NCI-H1417 treated with DMSO at 0.1 percent for 48 hours (cell line): ENCODE measurements around the gene NPPB.

Source experiments
- DNase-seq: peaks from one replicate; lab custom pipeline; 2025; lab: John Stamatoyannopoulos, UW

The NPPB gene

DNA sequence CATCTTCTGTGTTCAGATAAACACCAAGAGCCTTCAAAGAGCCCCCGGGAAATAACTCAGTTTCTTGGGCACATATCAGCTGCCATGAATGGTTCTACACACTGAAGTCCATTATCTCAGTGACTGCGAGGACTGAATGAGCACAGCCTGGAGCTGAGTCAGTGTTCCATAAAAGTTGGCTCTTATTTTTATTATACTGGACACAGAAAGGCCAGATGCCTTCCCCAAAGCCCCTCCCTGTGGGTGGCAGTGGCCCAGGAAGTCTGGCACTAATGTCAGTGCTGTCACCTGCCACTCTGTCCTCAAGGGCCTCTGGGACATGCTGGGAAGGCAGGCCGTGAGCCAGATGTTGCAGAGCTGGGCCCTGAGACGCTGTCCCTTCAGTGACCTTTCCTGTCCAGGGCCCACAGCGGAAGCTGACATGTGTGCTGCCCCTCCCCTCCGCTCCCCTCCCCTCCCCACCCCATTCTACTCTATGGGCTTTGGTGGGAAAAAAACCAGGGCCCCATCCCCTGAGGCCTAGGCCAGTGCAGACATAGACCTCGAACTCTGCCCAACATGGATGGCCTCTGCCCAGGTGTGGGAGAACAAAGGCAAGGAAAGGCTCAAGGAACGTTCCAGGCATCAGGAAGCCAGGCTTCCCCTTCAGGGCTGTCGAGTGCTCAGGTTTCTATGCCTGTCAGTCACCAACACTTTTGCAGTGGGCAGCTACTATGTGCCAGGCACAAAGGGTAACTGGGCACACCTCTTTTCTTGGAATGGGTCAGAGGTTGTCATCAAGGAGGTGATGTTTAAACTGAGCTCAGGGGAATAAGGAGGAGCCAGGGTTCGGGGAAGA lies 22.4 kb upstream of the NPPB start:
- no peak for DNase-seq

GRCh38 chr1:11880181-11880575 lies 21.4 kb upstream of the NPPB start:
- DNase-seq: no peak

GRCh38 chr1:11879311-11880180 lies 20.8 kb upstream of the NPPB start:
- DNase-seq: no peak

GRCh38 chr1:11878891-11879190 lies 20.1 kb upstream of the NPPB start:
- no peak for DNase-seq

- DNase-seq: no peak
Measured at GRCh38 chr1:11878081-11878890, 19.5 kb upstream of the NPPB start.

- DNase-seq: no peak
Measured at GRCh38 chr1:11877074-11877473, 18.3 kb upstream of the NPPB start.

DNA sequence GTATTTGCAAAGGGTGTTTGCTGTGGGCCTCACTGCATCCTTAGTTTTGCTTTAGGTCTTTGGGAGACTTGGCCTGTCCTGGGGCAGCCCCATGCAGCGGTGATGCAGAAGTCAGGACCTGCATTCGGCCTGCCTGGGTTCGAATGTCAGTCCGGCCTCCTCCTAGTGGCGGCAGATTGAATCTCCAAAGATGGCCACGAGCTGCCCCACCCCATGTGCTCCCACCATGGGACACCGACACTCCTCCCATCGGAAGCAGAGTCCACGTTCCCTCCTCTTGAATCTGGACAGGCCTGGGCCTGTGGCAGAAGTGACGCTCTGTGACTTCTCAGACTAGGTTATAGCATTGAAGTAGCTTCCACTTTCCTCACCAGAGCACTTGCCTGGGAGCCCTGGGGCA lies 16.3 kb upstream of the NPPB start:
- no peak for DNase-seq

- no peak for DNase-seq
Measured at GRCh38 chr1:11874624-11875023, 15.9 kb upstream of the NPPB start.

DNA sequence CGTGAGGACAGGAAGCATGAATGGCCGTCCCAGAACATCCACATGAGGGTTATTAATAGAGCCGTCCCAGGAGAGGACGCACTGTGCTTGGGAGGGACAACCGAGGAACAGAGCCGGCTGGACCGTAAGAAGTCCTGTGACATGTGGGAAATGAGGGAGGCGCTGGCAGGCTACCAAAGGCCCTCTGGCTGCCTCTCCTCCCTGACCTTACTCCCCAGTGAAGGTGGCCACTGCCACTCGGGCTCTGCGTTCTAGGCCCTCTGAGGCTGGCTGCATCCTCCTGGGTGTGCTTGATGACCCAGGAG lies 15.5 kb upstream of the NPPB start:
- DNase-seq: no peak

- no peak for DNase-seq
Measured at GRCh38 chr1:11873395-11874257, 14.9 kb upstream of the NPPB start.

DNA sequence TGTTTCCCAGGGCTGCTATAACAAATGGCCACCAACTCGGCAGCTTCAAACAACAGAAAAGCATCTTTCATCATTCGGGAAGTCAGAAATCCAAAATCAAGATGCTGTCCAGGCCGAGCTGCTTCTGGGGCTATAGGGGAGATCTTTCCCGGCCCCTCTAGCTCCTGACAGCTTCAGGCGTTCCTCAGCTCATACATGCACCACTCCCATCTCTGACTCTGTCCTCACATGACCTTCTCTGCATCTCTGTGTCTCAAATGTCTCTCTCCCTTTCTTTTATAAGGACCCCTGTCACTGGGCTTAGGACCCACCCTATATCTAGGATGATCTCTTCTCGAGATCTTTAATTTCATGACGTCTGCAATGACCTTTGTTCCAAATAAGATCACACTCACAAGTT lies 13.8 kb upstream of the NPPB start:
- no peak for DNase-seq

GRCh38 chr1:11869650-11870207 lies 11.0 kb upstream of the NPPB start:
- DNase-seq: no peak

- no peak for DNase-seq
Measured at GRCh38 chr1:11869104-11869503, 10.4 kb upstream of the NPPB start.

GRCh38 chr1:11868331-11868980 lies 9.7 kb upstream of the NPPB start:
- DNase-seq: no peak

- no peak for DNase-seq
Measured at GRCh38 chr1:11862890-11863289, 4.1 kb upstream of the NPPB start.

- no peak for DNase-seq
Measured at GRCh38 chr1:11860587-11860986, 1.8 kb upstream of the NPPB start.

- no peak for DNase-seq
Measured at GRCh38 chr1:11860083-11860482, 1.3 kb upstream of the NPPB start.

DNA sequence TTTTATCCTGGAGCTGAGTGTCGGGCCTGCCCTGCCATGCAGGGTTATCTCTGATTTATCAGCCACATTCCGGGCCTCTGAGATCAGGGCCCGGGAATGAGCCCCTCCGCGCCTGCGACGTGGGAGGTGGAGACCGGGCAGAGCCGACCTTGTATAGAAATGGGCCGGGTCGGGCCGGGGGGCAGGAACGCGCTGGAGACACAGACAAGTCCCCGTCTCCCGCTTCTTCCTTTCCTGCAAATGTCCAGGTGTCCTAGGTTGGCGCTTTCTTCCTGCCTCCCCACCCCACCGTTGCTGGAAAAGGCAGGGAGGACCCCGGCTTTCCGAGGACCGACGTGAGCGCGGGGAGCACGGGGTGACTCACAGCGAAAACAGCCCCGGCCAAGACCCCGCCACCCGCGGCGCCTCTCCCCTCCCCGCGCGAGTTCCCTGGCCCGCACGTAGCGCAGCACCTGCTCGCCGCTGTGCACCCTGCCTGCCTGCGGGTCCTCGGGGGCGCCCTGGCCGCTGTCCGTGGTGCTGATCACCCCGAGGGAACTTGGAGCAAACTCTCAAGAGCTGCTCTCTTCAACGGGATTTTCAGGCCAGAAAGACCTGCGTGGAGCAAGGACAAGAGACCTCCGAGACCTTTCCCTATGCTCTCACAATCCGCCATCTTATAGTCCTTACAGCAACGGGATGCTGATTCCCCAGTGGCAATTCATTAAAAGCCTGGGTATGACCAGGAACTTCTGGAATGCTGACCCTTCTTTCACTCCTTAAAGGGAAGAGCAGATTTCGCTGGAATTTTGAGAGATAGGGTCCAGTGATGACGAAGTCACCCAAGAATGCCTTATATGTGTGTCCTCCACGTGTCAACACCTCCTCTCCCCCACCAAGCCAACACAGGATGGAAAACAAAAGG lies 475 bp upstream of the NPPB start:
- no peak for DNase-seq

- no peak for DNase-seq
Measured at GRCh38 chr1:11858158-11858557, 587 bp downstream of the NPPB start.
